HG03064 (cell line): ENCODE measurements around the gene BRD8.
"Not testable (repeated sequence)": the region's sequence is repeated elsewhere in the genome, so short reads cannot be mapped to it uniquely, and the experiment has no call there.

Source experiments
- ATAC-seq: cut with Tn5 transposase; IDR thresholded peaks from one replicate; pipeline ENCODE4 v1.9.1; 2021; ENCODE audit warnings: low read depth; ENCODE audit not compliant: unreplicated experiment

BRD8 gene

DNA sequence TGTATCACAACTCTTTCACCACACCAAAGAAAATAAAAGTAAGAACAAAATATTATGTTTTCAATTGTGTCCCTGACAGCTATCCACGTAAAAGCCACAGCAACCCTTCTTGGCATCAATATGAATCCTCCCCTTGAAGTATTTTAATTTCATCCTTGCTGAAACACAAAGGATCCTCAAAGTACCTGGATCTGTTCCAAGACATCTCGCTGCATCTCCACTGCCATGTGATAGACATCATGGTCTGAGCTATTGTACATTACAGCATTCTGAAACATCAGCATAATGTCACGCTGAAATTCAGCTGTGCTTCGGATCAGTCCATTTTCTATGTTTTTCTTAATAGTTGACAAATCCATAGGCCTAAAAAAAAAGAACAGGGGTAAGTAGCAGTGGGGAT, 17.7 kb downstream of the BRD8 start:
- ATAC-seq, result no peak

DNA sequence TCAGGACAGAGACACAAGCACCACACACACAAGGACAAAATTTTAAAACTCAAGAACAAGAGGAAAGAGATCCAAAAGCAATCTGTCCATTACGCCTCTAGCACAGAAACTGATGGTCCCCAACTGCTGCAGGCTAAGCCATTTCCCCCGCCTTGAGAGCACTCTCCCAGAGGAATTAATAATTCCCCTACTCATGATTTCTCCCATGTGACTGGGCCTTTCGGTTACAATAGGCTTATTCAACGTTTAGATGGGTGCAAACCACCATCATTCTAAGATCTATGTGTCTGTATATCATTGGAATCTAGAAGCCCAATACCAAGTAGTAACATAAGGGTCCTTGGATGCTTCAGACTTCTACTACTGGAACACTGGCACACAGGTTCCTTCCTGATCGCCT, 18.8 kb downstream of the BRD8 start:
- ATAC-seq, result no peak

DNA sequence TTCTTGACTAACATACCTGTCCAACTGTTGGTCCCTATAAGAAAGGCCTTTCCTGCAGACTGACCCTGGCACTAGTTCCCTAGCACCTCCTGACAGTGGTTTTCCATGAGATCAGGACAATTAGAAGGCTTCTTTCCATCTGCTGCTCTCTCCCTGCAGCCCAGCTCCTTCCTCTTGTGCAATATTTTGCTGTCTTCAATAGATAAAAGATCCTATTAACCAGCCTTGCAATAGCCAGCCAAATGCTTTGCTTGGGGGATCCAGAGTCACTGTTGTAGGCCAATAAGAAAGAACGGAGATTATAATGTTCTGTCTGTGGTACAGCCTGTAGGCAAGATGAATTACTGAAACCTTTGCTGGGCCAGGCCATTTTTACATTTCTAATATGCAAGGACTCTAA, 20.8 kb downstream of the BRD8 start:
- no peak for ATAC-seq

DNA sequence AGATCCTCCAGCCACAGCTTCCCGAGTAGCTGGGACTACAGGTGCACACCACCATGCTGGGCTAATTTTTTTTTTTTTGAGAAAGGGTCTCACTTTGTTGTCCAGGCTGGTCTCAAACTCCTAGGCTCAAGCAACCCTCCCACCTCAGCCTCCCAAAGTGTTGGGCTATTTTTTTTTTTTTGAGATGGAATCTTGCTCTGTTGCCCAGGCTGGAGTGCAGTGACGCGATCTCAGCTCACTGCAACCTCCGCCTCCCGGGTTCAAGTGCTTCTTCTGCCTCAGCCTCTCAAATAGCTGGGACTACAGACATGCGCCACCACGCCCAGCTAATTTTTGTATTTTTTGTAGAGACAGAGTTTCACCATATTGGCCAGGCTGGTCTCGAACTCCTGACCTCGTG, 22.5 kb downstream of the BRD8 start:
- not testable (repeated sequence) for ATAC-seq

DNA sequence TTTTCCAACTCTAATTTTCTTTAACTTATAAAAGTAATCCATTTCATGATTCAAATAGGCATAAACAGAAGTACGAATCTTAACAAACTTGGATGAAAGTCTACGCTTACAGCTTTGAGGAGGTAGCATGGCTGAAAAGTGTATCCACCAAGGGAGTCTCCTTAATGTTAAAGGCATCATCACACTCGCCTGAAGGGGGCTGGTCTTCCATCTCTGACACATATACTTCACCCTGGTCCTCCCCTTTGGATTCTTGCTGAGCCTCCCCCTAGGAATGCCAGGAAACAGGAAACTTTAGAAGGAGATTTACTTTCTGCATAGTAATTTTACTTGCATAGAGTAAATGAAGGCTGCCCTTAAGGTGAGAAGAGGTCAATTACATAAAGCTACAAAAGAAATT, 28.9 kb downstream of the BRD8 start:
- ATAC-seq, result no peak

DNA sequence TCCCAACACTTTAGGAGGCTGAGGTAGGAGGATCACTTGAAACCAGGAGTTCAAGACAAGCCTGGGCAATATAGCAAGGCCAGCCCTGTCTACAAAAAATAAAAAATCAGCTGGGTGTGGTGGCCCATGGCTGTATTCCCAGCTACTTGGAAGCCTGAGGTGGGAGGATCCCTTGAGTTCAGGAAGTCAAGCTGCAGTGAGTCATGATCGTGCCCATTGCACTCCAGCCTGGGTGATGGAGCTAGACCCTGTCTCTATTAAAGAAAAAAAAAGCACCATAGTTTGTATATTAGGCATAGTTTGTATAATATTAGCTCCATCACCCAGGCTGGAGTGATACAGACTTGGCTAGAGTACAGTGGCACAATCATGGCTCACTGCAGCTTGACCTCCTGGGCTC, 29.6 kb downstream of the BRD8 start:
- ATAC-seq, result no peak

DNA sequence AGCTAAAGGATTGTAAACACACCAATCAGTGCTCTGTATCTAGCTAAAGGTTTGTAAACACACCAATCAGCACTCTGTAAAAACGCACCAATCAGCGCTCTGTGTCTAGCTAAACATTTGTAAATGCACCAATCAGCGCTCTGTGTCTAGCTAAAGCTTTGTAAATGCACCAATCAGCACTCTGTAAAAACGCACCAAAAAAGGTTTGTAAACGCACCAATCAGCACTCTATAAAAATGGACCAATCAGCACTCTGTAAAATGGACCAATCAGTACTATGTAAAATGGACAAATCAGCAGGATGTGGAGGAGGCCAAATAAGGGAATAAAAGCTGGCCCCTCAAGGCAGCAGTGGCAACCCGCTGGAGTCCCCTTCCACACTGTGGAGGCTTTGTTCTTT, 34.9 kb downstream of the BRD8 start:
- ATAC-seq, result not testable (repeated sequence)

DNA sequence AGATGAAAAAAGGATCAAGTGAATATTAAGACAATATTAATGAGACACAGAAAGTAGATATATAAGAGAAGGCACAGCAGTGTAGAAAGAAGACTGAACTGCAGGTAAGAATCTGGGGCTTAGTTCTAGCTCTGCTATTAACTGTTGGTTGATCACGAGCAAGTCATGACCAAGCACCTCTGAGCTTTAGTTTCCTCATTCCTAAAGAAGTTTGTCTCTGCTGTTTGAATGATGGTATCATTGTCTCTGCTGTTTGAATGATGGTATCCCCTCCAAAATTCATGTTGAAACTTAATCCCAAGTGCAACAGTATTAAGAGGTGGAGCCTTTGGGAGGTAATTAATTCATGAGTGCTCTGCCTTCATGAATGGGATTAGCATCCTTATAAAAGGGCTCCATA, 36.7 kb downstream of the BRD8 start:
- ATAC-seq, result no peak

DNA sequence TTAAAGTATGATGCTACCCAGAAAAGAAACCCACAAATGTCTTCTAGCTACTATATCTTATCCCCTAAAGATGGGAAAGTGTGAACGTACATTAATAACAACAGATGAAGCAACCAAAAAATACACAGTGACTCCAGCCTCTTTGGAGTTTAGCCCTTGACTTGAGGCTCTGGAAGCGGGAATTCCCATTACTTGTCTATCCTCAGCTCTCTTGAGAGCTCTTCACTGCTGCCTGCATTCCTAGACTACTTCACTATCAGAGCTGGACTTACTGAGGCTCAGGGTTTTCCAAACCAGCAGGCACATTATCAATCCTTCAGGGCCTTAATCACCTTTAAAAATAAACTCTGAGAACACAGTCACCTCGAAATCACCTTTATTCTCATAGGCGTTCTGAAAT, 38.2 kb downstream of the BRD8 start:
- ATAC-seq, result no peak

DNA sequence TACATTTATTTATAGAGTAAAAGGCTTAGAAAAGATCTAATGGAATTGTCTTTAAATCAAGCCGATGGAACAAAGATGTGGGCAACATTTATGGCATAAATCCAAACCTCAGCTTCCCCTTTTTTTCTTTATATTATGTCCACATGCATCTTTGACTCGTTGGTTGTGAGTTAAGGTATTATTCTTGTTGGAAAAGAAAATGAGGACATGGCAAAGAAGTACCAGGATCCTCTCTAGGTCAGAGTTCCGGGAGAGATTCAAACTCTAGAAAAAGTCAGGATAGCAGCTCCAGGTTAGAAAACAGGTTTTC, 38.7 kb downstream of the BRD8 start:
- no peak for ATAC-seq

DNA sequence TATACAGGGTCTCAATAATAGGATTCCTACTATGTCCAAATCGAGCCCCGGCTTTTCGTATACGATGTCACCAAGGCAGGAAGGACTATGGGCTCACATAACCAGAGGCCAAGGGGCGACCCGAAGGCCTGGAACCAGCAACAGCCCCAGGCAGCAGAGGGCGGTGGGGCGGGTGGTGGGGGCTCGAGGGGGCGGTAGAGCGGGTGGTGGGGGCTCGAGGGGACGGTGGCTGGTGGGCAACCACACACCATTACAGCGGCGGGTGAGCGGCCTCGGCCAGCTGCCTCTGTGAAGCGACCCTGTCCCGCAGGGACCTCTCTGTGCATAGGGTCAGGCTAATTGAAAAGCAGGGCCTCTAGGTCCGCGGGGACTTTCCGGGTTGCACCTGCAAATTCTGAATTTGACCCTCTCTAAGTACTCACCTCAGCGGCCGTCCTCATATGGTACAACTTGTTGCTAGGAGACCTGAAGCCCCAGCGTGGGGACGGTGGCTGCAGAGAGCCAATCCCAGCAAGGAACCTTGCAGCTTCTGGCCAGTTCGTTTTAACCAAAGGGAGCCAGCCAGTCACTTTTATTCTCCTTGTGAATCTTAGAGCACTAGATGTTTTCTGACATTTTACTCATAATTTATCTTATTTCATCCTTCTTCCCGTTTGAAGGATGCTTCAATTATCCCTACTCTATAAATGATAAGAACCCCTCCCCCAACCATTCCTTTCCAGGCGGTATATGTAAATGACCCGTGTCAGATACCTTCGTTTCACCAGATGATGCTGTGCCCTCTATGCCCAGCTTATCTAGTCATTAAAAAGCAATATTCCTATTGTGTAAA, 39.3 kb downstream of the BRD8 start, which contains the start of gene NME5:
NME5 (minus strand) TSS at position 480 of the 832 bp plus-strand sequence. CDS start 648 bp downstream, outside the sequence.
- no peak for ATAC-seq

DNA sequence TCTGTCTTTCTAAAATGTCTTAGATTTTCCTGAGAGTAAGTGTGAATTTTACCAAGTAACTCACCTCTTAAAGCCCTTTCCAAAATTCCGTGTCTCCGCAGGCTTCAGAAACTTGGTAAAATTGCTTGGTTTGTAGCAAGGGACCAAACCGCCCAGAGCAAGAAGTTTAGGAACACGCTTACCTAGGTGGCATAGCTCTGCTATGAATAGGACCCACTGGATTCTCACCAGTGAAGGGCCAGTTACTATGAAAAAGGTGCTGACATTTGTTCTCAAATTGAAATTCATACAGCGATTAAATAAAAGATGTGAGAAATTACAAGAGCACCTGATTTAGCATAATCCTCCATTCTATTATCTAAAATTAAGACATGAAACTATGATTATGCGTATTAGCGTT, 45.9 kb downstream of the BRD8 start:
- no peak for ATAC-seq

DNA sequence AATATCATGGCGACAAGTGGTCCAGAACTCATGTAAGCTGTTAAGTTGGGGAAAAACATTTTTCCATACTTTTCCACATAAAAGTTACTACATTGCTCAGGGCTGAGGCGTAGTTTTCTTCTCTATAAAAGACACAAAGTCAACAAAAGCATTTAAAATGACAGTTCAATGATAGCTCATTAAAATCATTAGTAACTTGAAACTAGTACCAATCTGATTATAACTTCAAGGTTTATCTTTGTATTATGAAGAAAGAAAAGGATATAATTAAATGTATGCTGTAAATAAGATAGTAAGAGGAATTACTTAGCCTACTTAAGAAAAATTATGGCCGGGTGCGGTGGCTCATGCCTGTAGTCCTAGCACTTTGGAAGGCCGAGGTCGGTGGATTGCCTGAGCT, 49.1 kb downstream of the BRD8 start:
- no peak for ATAC-seq

DNA sequence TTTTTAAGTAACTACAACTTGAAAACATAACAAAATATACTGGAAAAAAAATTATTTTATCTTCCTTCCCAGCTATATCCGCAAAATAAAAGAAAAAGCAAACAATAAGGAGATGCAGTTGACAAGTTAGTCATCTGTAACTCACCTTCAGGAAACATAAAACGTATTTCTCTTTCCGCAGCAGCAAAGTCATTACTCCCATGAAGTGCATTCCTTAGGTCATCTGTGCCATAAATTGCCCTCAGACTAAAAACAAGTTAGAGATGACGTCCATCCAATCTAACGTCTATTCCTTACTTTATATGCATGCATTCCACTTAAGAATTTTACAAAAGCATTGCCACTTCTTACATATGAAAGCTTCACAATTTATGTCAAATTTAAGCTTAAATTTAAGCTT, 50.1 kb downstream of the BRD8 start:
- ATAC-seq, result no peak

DNA sequence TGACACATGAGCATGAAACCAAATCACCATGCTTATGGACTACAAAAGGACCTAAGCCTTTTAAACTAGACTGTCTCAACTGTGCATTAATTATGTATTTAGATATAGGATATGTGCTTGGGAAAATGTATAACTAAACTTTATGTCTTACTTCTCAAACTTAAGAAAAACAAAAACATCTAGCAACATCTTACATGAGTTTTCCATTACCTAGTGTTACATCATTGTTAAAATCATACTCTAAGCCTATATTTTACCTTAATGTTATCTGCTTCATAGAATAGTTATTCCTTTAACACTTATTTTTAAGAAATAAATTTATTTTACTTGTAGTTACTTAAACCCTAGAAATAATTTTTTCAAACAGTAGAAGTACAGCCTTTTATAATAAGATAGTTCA, 63.2 kb downstream of the BRD8 start:
- ATAC-seq, result no peak

DNA sequence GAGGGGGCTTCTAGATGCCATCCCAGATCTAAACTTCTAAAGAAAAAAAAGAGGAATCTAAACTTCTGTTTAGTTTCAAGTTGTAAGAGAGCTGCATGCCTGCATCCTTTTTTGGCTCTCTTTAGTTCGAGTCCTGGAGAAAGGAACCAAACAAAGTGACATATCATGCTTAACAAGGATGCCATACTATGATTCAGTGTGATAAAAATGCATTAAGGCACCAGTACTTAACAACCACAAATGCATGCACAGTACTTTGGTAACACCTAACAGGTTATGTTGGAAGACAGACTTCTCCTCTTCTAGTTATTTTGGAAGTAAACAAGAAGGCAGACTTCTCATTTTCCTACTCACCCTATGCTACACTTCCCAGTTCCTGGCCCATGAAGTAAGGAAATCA, 66.5 kb downstream of the BRD8 start:
- no peak for ATAC-seq

DNA sequence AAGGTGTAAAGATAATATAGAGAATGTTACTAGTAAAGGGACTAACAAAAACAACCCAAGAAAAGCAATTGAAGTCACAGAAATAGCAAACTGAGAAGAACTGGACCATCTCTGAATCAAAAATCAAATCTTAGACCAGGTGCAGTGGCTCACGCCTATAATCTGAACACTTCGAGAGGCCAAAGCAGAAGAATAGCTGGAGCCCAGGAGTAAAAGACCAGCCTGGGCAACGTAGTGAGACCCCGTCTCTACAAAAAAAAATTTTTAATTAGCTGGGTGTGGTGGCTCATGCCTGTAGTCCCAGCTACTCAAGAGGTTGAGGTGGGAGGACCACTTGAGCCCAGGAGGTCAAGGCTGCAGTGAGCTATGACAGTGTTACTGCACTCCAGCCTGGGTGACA, 67.2 kb downstream of the BRD8 start:
- ATAC-seq, result no peak

DNA sequence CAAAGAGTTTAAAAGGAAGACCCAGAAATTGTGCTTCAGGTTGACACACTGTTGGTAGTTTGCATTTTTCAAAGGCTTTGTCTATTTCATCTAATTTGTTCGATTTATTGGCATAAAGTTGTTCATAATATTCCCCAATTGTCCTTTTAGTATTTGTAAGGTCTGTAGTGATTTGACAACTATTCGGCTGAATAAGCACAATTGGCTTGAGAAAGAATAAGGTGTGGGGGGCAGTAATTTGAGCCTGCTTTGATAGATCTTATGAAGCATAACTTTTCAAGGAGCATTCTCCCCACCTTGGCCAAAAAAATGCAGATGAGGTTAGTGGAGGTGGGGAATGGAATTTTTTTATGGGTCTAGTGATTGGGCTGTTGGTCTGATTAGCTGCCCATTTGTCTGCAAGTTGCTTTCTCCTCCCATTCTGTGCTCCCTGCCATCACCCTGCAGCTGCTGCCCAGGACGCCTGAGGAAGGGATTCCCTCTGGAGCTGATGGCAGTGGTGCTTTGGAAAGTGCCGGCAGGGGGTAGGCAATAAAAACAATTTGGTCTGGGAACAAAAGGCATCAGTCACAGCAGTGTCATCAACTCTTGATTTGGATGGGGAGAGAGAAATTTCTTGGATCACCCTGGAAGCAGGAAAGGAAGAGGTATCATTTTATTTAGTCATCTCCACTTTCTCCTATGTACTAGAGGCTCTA, 68.0 kb downstream of the BRD8 start:
- no peak for ATAC-seq

DNA sequence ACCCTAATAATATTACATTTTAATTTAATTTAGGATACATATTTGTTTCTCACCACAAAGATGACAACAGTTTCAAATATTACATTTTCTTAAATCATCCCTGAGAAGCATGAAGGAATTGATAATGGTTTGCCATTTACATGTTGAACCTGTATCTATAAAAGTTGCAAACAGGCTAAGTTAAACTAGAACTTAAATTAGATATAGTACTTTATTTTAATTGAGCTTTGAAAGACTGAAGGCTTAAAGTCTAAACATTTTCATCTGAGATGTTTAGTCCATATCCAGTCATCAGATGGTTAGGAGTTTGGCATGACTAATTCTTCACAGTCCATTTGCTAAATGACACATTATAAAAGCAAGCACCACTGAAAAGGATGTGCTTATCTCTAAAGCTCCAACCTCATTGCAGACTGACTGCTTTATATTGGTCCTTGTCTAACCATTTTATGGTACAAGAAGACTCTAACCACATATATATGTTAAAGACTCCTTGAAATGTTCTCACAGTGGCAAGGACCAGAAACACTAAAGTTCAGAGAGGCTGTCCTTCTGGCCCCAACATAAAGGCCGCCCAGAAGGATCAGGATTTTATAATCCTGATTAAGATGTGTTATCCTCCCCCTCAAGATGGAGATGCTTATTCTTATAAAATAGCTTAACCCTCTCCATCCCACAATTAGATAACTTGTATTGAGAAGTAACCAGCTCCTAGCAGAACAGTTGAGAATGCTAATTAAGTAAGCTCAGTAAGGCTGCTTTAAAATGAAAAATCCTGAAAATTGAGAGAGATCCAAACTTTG, 68.8 kb downstream of the BRD8 start:
- no peak for ATAC-seq

DNA sequence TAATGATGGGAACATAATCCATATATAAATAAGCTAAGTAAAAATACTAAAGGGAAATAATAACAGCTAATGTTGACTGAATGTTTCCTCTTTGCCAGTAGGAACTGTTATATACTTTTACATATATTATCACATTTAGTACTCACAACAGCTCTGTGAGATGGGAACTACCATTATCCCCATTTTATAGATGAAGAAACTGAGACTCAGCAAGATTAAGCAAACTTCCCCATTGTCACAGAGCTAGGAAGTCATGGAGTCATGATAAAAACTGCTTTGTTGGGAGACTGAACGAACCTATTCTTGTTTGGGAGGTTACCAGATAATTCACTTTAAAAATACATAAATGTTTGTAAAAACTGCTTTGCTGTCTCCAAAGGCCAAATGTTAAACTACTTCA, 71.2 kb downstream of the BRD8 start:
- ATAC-seq, result no peak

DNA sequence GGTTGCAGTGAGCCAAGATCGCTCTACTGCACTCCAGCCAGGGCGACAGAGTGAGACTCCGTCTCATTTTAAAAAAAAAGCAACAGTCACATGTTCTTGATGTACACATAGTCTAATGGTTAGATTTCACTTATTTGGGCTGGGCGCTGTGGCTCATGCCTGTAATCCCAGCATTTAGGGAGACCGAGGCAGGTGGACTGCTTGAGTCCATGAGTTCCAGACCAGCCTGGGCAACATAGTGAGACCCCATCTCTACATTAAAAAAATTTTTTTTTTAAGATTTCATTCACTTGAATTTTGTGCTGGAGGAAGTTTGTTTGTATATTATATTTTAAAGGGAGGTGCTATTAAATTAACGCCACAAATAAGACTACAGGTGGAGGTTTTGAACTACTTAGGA, 72.7 kb downstream of the BRD8 start:
- ATAC-seq, result no peak

DNA sequence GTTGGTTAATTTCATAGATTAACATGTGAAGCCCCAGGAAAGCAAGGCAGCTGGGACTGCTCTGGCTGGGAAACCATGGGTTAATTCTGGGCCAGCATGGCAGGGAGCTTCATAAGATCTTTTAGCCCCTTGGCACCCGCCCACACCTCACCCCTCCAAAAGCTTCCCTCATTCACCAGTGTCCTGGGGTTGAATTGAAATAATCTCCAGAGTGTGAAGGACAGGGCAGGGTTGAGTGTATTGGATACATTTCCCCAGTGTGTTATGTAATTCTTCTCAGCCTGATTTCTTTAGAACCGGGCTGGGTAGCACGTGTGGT, 75.2 kb downstream of the BRD8 start:
- no peak for ATAC-seq
